NCI-H82 treated with DMSO at 0.1 percent for 48 hours (cell line): ENCODE results near the gene PIK3R1.
"Not testable (repeated sequence)": the region's sequence is repeated elsewhere in the genome, so short reads cannot be mapped to it uniquely, and the experiment has no call there.

Source experiments
- DNase-seq: peaks from one replicate; lab custom pipeline; 2025; ENCODE audit not compliant: unreplicated experiment; lab: John Stamatoyannopoulos, UW

Gene PIK3R1

GRCh38 chr5:68192679-68193060 lies 22.9 kb upstream of the PIK3R1 start:
- no peak for DNase-seq

GRCh38 chr5:68193481-68194036 lies 22.0 kb upstream of the PIK3R1 start:
- DNase-seq = no peak

GRCh38 chr5:68194386-68194785 lies 21.2 kb upstream of the PIK3R1 start:
- no peak for DNase-seq

GRCh38 chr5:68195137-68195536 lies 20.4 kb upstream of the PIK3R1 start:
- DNase-seq = no peak

- no peak for DNase-seq
Observed at GRCh38 chr5:68196876-68197275, 18.7 kb upstream of the PIK3R1 start.

- DNase-seq = no peak
Observed at GRCh38 chr5:68200288-68200687, 15.3 kb upstream of the PIK3R1 start.

- DNase-seq = not testable (repeated sequence)
Observed at GRCh38 chr5:68210654-68211053, 4.9 kb upstream of the PIK3R1 start.

- no peak for DNase-seq
Observed at GRCh38 chr5:68214482-68215207, 911 bp upstream of the PIK3R1 start.

- DNase-seq = no peak
Observed at GRCh38 chr5:68215898-68216244, 315 bp downstream of the PIK3R1 start.

- peak; percentile 16 for DNase-seq
Observed at GRCh38 chr5:68216245-68217046, 890 bp downstream of the PIK3R1 start.

GRCh38 chr5:68217047-68217355 lies 1.4 kb downstream of the PIK3R1 start:
- no peak for DNase-seq

GRCh38 chr5:68217528-68217927 lies 2.0 kb downstream of the PIK3R1 start:
- no peak for DNase-seq

GRCh38 chr5:68219161-68219816 lies 3.7 kb downstream of the PIK3R1 start:
- no peak for DNase-seq

- no peak for DNase-seq
Observed at GRCh38 chr5:68220260-68220659, 4.7 kb downstream of the PIK3R1 start.

- no peak for DNase-seq
Observed at GRCh38 chr5:68220914-68221313, 5.4 kb downstream of the PIK3R1 start.

GRCh38 chr5:68221488-68221887 lies 5.9 kb downstream of the PIK3R1 start:
- no peak for DNase-seq

GRCh38 chr5:68222310-68222709 lies 6.8 kb downstream of the PIK3R1 start:
- DNase-seq = no peak

- no peak for DNase-seq
Observed at GRCh38 chr5:68222824-68223354, 7.3 kb downstream of the PIK3R1 start.

- no peak for DNase-seq
Observed at GRCh38 chr5:68223904-68224303, 8.3 kb downstream of the PIK3R1 start.

GRCh38 chr5:68224509-68225187 lies 9.1 kb downstream of the PIK3R1 start:
- DNase-seq = no peak
